GM18507 (cell line): ENCODE data around the gene PWWP2B.

Experiments
- DNase-seq: peaks from one replicate; pipeline ENCODE4 v3.0.0; 2011; ENCODE audit warnings: low read depth; ENCODE audit not compliant: insufficient read length; ENCODE audit errors: extremely low spot score
- FAIRE-seq: peaks from 2 replicates; lab custom pipeline; 2011; peaks lifted over from hg19 to GRCh38; lab: Jason Lieb, UNC

Gene PWWP2B

GRCh38 chr10:132390921-132391675, 5.9 kb upstream of the PWWP2B start:
- no peak for DNase-seq
- FAIRE-seq = no peak

- DNase-seq = no peak
These were observed 5.4 kb upstream of the PWWP2B start for GRCh38 chr10:132391676-132392020.

DNA sequence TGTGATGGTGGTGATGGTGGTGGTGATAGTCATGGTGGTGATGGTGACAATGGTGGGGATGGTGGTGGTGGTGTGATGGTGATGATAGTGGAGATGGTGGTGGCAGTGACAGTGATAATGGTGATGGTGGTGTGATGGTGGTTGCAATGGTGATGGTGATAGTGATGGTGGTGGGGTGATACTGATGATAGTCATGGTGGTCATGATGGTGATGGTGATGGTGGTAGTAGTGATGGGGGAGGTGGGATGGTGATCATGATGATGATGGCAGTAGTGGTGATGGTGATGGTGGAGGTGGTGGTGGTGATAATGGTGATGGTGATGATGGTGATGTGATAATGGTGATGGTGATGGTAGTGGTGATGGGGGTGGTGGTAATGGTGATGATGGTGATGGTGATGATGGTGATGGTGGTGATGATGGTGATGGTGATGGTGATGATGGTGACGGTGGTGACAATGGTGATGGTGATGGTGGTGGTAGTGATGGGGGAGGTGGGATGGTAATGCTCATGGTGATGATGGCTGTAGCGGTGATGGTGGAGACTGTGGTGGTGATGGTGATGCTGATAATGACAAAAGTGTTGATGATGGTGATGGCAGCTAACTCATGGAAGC, 4.7 kb upstream of the PWWP2B start:
- FAIRE-seq (no peak), DNase-seq (no peak)

More at GRCh38 chr10:132391676-132392020, 5.4 kb upstream of the PWWP2B start:
- FAIRE-seq = no peak

DNA sequence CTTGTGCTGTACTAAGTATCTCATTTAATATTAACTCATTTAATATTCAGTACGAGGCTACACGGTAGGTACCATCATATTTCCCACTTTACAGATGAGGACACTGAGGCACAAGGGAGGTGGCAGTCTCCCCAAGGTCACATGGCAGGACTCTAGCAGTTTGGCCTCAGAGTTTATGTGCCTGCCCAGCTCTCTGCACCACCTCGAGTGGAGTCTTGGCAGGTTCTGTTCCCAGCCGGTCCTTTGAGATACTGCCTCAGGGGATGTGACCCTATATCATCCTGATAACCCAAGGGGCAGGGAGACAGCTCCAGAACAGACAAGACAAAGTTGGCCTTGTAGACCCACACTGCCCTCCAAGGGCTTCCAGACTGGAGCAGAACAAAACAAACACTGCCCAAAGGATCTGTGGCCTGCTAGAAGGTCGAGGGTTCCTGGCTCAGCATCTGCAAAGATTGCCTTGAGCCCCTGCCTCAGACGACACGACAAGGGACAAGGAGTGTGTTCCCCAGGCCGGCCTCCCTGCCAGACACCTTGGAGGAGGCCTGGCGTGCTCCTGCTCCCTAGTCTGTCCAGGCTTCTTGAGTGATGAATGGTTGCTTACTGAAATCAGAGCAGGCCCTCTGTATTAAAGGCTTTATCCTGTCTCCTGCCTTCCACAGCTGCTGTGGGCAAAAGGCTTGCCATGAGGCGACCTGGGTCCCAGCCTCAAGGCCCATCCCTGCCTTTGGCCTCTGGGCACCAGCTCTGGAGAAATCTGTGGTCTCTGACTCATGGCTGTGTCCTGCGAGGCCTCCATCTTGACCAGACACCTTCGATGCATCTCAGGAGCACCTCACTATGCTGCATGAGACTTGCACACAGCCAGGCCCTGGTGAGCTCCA, 3.9 kb upstream of the PWWP2B start:
- FAIRE-seq = no peak
- no peak for DNase-seq

DNA sequence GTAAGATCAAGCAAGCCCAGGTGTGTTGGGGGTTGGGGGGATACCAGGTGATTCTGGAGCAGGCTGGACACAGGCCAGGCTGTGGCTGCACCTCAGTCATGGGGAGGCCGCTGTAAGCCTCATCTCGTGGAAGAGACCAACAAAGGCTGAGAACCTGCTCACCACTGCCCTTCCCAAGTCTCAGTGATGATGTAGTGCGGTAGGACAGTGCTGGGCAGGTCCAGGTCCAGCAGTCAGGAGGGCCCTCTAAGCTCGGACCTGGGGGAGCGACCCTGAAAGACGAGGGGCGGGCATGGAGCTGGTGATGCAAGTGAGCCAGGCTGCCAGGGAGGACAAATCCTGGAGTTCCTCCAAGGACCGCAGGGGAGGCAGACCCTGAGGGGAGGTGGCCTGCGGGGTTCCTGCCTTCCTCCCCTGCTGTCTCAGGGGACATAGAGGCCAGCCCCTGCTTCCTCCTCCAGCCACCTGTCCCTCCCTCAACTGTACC, 3.3 kb upstream of the PWWP2B start:
- no peak for FAIRE-seq

DNA sequence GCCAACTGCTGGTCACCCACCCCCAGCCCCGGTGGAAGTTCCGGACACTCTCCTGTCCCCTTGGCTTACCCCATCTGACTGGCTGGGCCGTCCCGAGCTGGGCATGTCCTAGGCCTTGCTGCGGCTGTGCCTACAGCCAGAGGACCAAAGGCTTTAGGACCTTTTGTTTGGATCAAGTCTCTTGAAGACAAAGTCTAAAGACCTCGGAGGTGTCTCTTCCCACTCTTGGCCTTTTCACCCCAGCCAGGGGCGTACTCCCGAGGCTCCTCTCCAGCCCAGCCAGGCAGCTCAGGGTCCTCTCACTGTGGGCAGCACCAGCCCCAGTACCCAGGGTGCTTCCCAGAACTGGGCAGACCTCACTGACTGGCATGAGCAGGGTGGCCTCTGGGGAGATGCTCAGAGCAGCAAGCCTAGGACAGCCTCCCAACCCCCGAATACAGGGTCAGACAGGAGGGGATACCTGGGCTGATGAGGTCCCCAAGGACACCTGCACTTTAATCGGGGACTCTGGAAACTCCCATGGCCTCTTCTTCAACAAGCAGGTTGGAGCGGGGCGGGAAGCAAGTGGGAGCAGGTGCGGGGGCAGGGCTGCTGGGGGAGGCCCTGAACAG, 2.7 kb upstream of the PWWP2B start:
- FAIRE-seq (no peak), DNase-seq (no peak)

More for the DNA sequence above, 3.3 kb upstream of the PWWP2B start:
- no peak for DNase-seq

GRCh38 chr10:132394936-132395703, 1.9 kb upstream of the PWWP2B start:
- FAIRE-seq (no peak), DNase-seq (no peak)

DNA sequence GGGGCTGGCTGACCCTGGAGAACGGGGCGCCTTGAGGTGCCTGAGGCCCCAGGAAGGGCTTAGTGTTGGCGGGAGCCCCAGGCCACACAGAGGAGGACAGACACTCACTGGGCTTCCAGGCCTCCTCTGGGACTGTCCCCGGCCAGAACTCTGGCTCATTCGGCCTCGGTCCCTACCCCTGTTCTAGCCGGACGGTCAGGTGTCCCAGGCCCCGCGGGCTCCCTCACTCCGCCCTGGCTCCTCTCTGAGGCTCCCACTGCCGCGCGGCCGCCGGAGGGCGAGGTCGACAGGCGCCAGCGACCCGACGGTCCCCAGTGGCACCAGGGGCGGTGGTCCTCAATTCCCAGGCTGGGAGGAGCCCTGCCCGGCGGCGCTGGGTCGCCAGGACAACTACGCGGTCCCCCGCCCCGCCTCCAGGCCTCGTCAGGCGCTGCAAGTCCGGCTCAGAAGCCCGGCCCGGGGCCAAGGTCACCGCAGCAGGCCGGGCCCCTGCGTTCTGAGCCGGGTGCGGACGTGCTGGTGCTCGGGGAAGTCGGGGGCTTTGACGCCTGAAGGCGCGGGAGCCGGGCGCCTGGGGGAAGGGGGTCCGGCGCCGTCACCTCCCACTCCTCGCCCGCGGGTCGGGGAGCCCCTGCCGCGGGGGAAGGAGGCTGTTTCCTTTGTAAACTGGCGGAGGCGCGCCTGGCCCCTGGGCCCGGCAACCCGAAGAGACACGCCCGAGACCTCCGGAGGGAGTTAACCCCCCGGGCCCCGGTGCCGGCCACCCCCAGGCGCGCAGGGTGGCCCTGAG, 1.1 kb upstream of the PWWP2B start:
- no peak for FAIRE-seq
- DNase-seq = no peak

DNA sequence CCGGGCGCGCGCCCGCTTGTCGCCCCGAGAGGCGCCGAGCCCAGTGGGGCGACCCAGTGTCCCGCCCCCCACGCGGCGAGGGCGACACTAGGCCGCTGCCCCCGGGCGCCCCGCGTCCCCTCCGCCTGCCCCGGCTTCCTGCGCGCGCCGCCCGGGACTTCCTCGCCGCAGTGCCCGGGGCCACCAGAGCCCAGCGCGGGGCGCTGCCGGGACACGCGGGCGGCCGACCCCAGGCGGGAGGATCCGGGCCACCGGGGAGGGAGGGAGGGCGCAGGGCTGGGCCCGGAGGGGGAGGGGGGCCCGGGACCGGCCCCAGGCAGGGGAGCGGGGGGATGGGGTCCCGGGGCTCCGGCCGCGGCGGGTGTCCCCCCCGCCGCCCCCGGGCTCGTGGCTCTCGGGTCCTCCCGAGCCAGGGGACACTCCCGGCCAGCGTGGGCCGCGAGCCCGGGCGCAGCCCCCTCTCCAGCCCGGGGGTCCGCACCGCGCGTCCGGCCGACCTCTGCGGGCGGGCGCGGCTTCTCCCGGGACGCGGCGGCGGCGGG, 435 bp upstream of the PWWP2B start:
- DNase-seq = peak; percentile 46
- FAIRE-seq = no peak

GRCh38 chr10:132397671-132398565, 918 bp downstream of the PWWP2B start:
- DNase-seq (no peak), FAIRE-seq (peak; percentile 45)

- no peak for FAIRE-seq
These were observed 1.6 kb downstream of the PWWP2B start for GRCh38 chr10:132398566-132398991.

DNA sequence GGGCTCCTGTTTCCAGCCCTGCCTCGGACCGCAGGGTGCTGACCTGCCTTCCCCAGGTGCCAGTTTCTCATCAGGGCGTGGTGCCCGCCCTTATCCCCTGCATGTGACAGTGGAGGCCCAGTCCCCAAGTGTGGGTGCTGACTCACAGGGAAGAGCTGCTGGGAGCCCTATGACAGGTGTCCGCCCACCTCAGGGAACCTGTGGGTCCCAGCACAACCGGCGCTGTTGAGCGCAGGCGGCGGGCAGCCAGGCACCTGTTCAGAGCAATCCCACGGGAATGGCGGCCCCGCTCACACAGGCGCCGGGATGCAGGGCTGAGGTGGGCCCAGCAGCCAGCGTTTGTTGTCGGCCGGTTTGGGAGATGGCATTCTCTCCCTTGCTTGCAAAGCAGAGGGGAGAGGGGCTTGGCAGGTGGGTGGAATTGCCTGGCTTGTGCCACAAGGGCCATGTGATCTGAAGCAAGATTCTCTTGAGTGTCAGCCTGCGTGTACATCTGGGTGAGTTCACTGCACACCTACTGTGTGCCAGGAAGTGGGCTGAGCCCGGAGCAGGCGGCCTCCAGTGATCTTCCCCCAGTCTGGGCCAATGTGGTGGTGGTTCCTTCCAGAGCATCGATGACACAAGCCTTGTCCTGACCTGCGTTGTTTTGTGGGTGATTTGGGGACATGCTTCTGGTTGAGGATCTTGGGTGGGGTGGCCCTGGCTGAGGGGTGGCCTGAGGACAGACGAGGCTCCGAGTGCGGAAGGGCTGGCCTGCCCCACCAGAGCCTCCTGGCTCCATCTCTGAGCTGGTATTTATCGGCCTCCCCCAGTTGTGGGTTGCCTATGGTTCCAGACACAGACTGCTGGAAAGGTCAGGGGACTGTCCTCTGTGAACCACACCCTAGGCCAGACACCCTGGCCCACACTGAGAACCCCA, 2.4 kb downstream of the PWWP2B start:
- no peak for DNase-seq
- no peak for FAIRE-seq

More at GRCh38 chr10:132398566-132398991, 1.6 kb downstream of the PWWP2B start:
- no peak for DNase-seq

DNA sequence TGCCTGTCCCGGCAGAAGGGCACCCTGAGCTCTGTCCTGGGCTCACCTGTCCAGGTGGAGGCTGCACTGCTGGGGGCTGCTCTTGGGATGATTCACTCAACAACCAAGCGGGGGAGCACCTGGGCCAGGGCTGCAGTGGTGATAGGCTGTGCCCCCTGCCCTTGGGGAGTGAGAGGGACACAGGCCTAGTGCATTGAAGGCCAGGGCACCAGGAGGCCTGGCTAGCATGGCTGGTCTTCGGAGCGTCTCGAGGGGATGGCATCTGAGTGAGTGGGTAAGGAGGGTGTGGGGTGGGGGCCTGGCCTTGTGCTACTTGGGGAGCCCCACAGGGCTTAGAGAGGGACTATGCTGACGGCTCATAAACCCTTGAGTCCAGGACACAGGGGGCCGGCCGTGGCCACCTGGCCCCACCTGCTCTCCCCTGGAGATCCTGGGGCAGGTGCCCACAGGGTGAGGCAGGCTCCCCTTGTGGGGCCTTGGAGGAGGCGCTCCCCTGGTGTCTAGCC, 3.1 kb downstream of the PWWP2B start:
- DNase-seq = no peak
- FAIRE-seq = no peak

GRCh38 chr10:132400547-132401151, 3.6 kb downstream of the PWWP2B start:
- FAIRE-seq = no peak

DNA sequence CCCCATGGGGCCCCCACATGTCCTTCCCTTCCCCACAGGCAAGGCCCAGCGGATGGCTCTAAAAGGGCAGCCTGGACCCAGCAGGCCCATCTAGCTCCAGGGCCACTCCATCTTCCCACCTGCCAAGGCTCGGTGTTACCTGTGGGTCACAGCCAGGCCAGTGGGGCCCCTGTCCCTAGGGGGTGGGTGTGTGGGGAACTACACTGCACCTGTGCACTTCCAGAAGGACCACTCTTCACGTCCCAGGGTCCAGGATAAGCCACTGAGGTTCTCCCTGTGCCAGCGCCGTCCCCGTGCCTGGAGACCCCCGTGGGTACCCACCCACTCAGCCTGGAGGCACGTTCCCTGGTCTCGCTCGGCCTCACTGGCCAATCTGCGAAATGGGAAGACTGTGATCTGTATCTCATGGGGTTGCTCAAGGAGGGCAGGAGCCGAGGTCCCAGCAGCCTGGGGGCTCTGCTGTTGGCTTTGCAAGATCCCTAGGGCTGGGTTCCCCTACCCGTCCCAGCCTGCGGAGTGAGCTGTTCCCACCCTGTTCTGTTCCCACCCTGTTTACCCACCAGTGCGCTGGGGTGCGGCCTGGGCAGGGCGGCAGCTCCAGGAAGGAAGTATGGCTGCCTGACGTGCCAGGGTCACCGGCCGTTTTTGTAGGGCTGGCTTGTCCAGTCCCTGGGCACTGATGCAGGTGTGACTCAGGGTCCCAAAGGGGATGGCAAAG, 4.6 kb downstream of the PWWP2B start:
- no peak for FAIRE-seq
- no peak for DNase-seq

More at GRCh38 chr10:132400547-132401151, 3.6 kb downstream of the PWWP2B start:
- DNase-seq = no peak
